ENCODE measurements around the gene LRP3. TPM values are rescaled to one million over a fixed set of nuclear protein-coding genes. Genes with fewer than 3 reads are reported as not detected.
"Not testable (repeated sequence)": the region's sequence is repeated elsewhere in the genome, so short reads cannot be mapped to it uniquely, and the experiment has no call there.

Gene LRP3
- polyA plus RNA-seq, 3 donors: 11.1 to 42.5 (median 32.2) TPM

- WGBS, 3 donors: 91 to 92% (median 91%) methylated on average over 22 of the region's 22 CpGs
- no peak overlapping the region for H3K27ac ChIP-seq (ENCODE audit: low read depth, low read length)
These were observed 16.3 kb downstream of the LRP3 start for GRCh38 chr19:33210266-33210940.

- WGBS, 3 donors: 68 to 86% (median 76%) methylated on average over 17 of the region's 17 CpGs
- no peak overlapping the region for H3K27ac ChIP-seq (ENCODE audit: low read depth, low read length)
These were observed 17.8 kb downstream of the LRP3 start for GRCh38 chr19:33211794-33212435.

GRCh38 chr19:33212436-33213172 lies 18.5 kb downstream of the LRP3 start:
- WGBS, 3 donors: 64 to 88% (median 79%) methylated on average over 29 to 30 of the region's 30 CpGs

GRCh38 chr19:33214596-33214995 lies 20.5 kb downstream of the LRP3 start:
- WGBS, 3 donors: 57 to 63% (median 63%) methylated on average over 6 of the region's 6 CpGs

More at GRCh38 chr19:33212436-33213172, 18.5 kb downstream of the LRP3 start:
- H3K27ac ChIP-seq (ENCODE audit: low read depth, low read length): no peak overlapping the region

GRCh38 chr19:33215438-33216197 lies 21.5 kb downstream of the LRP3 start:
- no peak overlapping the region for H3K27ac ChIP-seq (ENCODE audit: low read depth, low read length)
- 87 to 90% (median 89%) methylated on average over 15 to 19 of the region's 19 CpGs for WGBS, 3 donors

More at GRCh38 chr19:33214596-33214995, 20.5 kb downstream of the LRP3 start:
- no peak overlapping the region for H3K27ac ChIP-seq (ENCODE audit: low read depth, low read length)

GRCh38 chr19:33216198-33216830 lies 22.2 kb downstream of the LRP3 start:
- WGBS, 3 donors: 67 to 74% (median 68%) methylated on average over 12 of the region's 12 CpGs

GRCh38 chr19:33217881-33218280 lies 23.8 kb downstream of the LRP3 start:
- H3K27ac ChIP-seq (ENCODE audit: low read depth, low read length): no peak overlapping the region
- WGBS, 3 donors: 80 to 85% (median 80%) methylated on average over 8 of the region's 8 CpGs

More at GRCh38 chr19:33216198-33216830, 22.2 kb downstream of the LRP3 start:
- no peak overlapping the region for H3K27ac ChIP-seq (ENCODE audit: low read depth, low read length)

GRCh38 chr19:33219261-33219815 lies 25.2 kb downstream of the LRP3 start:
- H3K27ac ChIP-seq (ENCODE audit: low read depth, low read length): no peak overlapping the region
- WGBS, 3 donors: 49 to 75% (median 62%) methylated on average over 12 of the region's 12 CpGs

GRCh38 chr19:33220115-33220514 lies 26.0 kb downstream of the LRP3 start:
- WGBS, 3 donors: 75 to 81% (median 77%) methylated on average over 18 of the region's 18 CpGs

GRCh38 chr19:33220735-33221134 lies 26.6 kb downstream of the LRP3 start:
- WGBS, 3 donors: 76 to 88% (median 84%) methylated on average over 9 of the region's 9 CpGs
- no peak overlapping the region for H3K27ac ChIP-seq (ENCODE audit: low read depth, low read length)

More at GRCh38 chr19:33220115-33220514, 26.0 kb downstream of the LRP3 start:
- H3K27ac ChIP-seq (ENCODE audit: low read depth, low read length): no peak overlapping the region

GRCh38 chr19:33221638-33222037 lies 27.5 kb downstream of the LRP3 start:
- WGBS, 3 donors: 63 to 86% (median 76%) methylated on average over 6 of the region's 6 CpGs
- no peak overlapping the region for H3K27ac ChIP-seq (ENCODE audit: low read depth, low read length)

- H3K27ac ChIP-seq (ENCODE audit: low read depth, low read length): not testable (repeated sequence)
- WGBS, 3 donors: 83 to 97% (median 91%) methylated on average over 2 of the region's 2 CpGs
These were observed 28.1 kb downstream of the LRP3 start for GRCh38 chr19:33222255-33222654.

- 55 to 61% (median 57%) methylated on average over 18 of the region's 18 CpGs for WGBS, 3 donors
These were observed 30.7 kb downstream of the LRP3 start for GRCh38 chr19:33224694-33225457.

GRCh38 chr19:33225458-33225926 lies 31.4 kb downstream of the LRP3 start, which contains the start of gene SLC7A10:
Gene SLC7A10, minus strand, starts transcription at chr19:33225850. Its CDS starts 147 bp downstream, at chr19:33225703.
- 2 to 5% (median 3%) methylated on average over 41 to 62 of the region's 62 CpGs for WGBS, 3 donors
- no peak within 1 kb of the TSS for H3K27ac ChIP-seq (ENCODE audit: low read depth, low read length)

More at GRCh38 chr19:33224694-33225457, 30.7 kb downstream of the LRP3 start:
- no peak overlapping the region for H3K27ac ChIP-seq (ENCODE audit: low read depth, low read length)

GRCh38 chr19:33226550-33227241 lies 32.6 kb downstream of the LRP3 start:
- WGBS, 3 donors: 3 to 4% (median 3%) methylated on average over 48 to 66 of the region's 66 CpGs
- no peak overlapping the region for H3K27ac ChIP-seq (ENCODE audit: low read depth, low read length)

- H3K27ac ChIP-seq (ENCODE audit: low read depth, low read length): no peak overlapping the region
- 19 to 30% (median 28%) methylated on average over 18 of the region's 18 CpGs for WGBS, 3 donors
These were observed 33.1 kb downstream of the LRP3 start for GRCh38 chr19:33227242-33227650.

Measured in adipose tissue (tissue), 3 donors.